KBM-7 (cell line): ENCODE data around the gene GARRE1.
"Not testable (repeated sequence)": the region's sequence is repeated elsewhere in the genome, so short reads cannot be mapped to it uniquely, and the experiment has no call there.

Experiments
- DNase-seq: peaks from one replicate; pipeline ENCODE4 v3.0.0-alpha.2; 2015
- in situ Hi-C: fragments of 300-500 bp; cut with MboI; formaldehyde crosslinking; loops from 2 replicates; pipeline ENCODE4 v1.14.3; 2020; ENCODE audit warnings: low sequenced_read_pairs, low pct_unique_long_range_greater_than_20kb, mixed read lengths

GARRE1 gene

DNA sequence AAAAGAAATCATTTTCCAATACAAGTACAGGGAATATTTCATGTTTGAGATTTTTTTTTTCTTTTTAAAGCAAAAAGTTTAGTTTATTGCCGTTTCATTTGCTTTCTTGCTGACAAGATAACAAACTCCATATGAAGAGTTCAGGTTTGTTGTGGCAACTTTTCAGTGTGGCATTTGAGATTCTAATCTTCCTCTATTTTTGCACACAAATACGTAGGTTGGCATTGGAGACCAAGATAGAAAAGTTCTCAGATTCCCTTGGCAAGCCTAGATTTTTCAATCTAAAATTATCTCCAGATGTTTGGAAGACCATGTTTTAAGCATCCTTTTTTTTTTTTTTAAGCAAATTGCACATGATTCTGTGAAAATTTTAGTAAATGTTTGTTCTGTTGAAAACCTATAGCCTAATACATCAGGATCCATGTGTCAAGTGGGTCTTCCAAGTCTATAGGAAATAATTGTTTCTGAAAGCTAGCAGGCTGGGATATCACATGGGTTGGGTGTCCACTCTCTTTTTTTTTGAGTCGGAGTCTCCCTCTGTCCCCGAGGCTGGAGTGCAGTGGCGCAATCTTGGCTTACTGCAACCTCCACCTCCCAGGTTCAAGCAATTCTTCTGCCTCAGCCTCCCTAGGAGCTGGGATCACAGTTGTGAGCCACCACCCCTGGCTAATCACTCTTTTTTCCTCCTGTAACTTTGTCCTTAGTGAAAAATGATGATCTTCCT, 2.6 kb downstream of the GARRE1 start:
- in situ Hi-C loops: no loop called here
- no peak for DNase-seq

DNA sequence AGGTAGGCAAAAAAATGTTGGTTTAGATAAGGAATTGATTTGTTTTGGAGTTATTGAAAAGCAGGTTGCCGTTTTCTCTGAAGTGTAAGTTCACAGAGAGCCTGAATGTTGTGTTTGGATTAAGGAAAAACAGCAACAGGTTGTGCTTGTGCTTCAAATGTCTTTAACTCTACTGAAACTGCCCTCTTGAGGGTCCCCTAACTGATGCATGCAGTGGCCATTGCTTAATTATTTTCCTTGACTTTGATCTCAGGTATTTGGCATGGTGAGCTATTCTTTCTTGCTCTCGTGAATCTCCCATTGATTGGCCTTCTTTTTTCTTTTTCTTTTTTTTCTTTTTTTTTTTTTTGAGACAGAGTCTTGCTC, 3.2 kb downstream of the GARRE1 start:
- in situ Hi-C loops: no loop called here
- no peak for DNase-seq

DNA sequence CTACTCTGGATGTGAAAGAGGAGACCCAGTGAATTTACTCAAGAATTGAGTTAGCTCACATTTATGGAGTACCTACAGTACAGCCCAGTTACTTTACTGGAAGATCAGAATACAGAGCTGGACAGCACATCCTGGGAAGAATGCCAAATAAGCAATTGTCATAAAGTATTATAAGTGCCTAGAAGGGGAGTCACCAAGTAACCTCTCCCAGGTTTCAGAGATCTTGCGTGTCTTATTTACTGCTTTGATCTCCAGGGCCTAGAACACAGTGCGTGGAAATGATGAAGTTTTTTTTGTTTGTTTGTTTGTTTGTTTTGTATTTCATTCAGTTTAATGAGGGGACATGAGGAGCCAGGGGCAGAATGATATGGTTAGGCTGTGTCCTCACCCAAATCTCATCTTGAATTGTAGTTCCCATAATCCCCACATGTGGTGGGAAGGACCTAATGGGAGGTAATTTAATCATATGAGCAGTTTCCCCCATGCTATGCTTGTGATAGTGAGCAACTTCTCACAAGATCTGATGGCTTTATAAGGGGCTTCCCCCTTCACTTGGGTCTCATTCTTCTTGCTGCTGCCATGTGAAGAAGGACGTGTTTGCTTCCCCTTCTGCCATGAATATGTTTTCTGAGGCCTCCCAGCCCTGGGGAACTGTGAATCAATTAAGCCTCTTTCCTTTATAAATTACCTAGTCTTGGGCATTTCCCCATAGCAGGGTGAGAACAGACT, 5.2 kb downstream of the GARRE1 start:
- DNase-seq: no peak
- in situ Hi-C loops: no loop called here

GRCh38 chr19:34260771-34261173, 6.4 kb downstream of the GARRE1 start:
- DNase-seq: no peak
- in situ Hi-C loops: no loop called here

GRCh38 chr19:34261334-34262109, 7.2 kb downstream of the GARRE1 start:
- no peak for DNase-seq
- in situ Hi-C loops: no loop called here

- no peak for DNase-seq
- in situ Hi-C loops: no loop called here
Observed at GRCh38 chr19:34263745-34264237, 9.4 kb downstream of the GARRE1 start.

- in situ Hi-C loops: no loop called here
- DNase-seq: no peak
Observed at GRCh38 chr19:34265221-34265650, 10.9 kb downstream of the GARRE1 start.

DNA sequence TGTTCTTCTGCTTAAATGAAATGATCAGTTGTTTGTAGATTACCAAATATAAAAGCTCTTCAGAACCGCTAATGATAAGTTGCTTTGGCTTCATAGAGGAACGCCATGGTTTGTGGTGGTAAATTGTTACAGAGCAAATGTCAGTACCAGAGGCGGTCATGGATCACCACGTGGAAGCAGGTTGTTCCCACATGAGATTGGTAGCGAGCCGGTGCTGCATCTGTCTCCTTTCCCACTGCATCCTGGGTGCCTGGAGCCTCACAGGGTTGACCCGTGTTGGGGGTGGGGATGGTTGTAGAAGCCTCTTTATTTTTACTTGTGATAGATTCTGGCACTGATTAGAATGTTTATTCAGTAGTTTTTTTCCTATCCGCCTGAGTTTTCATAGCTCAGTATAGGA, 14.7 kb downstream of the GARRE1 start:
- DNase-seq: no peak
- in situ Hi-C loops: no loop called here

DNA sequence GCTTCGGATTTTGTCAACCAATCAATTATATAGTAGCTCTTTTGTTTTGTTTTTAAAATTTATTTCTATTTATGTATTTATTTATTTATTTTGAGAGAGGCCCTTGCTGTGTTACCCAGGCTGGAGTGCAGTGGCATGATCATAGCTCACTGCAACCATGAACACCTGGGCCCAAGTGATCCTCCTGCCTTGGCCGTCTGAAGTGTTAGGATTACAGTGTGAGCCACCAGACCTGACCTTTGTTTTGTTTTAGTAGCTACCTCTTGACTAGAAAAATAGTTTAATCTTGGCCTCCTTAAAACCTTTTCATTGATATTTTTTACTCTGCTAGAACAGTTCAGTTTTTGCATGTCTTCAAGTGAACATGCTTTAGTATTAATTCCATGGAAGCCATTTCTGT, 15.1 kb downstream of the GARRE1 start:
- in situ Hi-C loops: no loop called here
- DNase-seq: no peak

GRCh38 chr19:34269968-34270621, 15.7 kb downstream of the GARRE1 start:
- in situ Hi-C loops: no loop called here
- DNase-seq: peak; percentile 85

- in situ Hi-C loops: no loop called here
Observed at GRCh38 chr19:34273121-34273520, 18.8 kb downstream of the GARRE1 start.

DNA sequence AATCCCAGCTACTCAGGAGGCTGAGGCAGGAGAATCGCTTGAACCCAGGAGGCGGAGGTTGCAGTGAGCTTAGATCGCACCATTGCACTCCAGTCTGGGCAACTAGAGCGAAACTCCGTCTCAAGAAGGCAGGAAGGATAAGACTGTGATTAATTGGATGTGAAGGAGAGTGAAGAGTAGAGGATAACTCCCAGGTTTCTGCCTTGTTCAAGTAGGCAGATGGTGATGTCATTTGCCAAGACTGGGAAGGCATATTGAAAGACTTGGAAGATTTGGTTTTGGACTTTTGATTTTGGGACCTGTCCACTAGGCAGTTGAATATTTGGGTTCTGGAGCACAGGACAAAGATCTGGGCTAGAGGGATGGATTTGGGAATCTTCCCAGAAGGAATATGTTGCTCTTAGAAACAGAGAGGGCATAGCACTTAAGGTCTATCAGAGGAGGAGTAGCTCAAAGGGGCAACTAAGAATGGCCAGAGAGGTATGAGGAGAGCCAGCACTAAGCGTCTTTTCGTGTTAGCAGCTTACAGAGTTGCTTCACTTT, 20.0 kb downstream of the GARRE1 start:
- no peak for DNase-seq
- in situ Hi-C loops: no loop called here

More at GRCh38 chr19:34273121-34273520, 18.8 kb downstream of the GARRE1 start:
- no peak for DNase-seq

- DNase-seq: no peak
- in situ Hi-C loops: no loop called here
Observed at GRCh38 chr19:34274827-34275625, 20.7 kb downstream of the GARRE1 start.

GRCh38 chr19:34275705-34276104, 21.4 kb downstream of the GARRE1 start:
- no peak for DNase-seq
- in situ Hi-C loops: no loop called here

DNA sequence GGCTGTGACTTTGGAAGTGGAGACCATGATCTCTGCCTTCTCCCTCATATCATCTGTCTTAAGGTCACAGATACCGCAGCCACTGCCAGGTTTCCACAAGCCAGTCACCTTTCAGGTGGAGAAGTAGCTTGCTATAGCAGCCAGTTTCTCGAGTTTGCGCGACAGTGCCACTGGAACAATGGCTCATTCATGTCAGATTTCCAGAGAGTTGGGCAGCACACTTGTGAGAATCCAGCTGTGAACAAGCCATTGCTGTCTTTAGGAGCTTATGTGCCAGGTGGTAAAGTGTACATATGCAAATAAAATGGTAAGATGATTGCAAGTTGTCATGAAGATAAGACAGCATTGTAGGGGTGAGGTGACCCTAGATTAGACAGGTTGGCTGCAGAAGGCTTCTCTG, 22.3 kb downstream of the GARRE1 start:
- no peak for DNase-seq
- in situ Hi-C loops: no loop called here

DNA sequence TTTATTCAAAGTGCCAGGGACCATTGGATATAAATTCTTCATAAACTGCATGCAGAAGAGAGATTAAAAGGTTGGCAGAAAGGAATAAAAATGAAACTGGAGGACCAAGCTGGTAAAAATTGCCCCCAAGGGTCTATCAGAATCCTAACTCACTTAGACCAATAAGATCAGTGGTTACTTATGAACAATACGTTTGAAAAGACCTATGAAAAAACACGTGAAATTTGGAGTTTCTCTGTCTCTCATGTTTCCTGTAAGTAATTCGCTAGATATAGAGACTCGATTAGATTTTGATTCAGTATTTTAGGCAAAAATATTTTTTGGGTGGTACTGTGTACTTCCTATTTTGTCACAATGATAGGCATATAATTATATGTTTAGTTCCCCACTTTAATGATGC, 22.9 kb downstream of the GARRE1 start:
- in situ Hi-C loops: no loop called here
- no peak for DNase-seq

DNA sequence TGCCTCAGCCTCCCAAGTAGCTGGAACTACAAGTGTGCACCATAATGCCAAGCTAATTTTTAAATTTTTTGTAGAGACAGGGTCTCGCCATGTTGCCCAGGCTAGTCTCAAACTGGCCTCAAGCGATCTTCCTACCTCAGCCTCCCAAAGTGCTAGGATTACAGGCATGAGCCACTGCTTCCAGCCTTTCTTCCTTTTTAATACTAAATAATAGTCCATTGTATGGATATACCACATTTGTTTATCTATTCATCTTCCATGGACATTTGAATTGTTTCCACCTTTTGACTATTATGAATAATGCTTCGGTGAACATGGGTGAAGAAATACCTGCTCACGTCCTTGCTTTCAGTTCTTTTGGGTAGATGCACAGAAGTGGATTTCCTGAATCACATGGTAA, 24.4 kb downstream of the GARRE1 start:
- in situ Hi-C loops: no loop called here
- DNase-seq: no peak

GRCh38 chr19:34281444-34281843, 27.1 kb downstream of the GARRE1 start:
- in situ Hi-C loops, DNase-seq: not testable (repeated sequence)
